NCI-H2196 (cell line): ENCODE data around the gene EEF1AKMT3.

Source experiments
- DNase-seq: peaks from one replicate; lab custom pipeline; 2025; ENCODE audit not compliant: unreplicated experiment; lab: John Stamatoyannopoulos, UW

EEF1AKMT3 gene

GRCh38 chr12:57750561-57751431, 21.6 kb upstream of the EEF1AKMT3 start:
- no peak for DNase-seq

GRCh38 chr12:57751432-57751787, 21.0 kb upstream of the EEF1AKMT3 start:
- no peak for DNase-seq

DNA sequence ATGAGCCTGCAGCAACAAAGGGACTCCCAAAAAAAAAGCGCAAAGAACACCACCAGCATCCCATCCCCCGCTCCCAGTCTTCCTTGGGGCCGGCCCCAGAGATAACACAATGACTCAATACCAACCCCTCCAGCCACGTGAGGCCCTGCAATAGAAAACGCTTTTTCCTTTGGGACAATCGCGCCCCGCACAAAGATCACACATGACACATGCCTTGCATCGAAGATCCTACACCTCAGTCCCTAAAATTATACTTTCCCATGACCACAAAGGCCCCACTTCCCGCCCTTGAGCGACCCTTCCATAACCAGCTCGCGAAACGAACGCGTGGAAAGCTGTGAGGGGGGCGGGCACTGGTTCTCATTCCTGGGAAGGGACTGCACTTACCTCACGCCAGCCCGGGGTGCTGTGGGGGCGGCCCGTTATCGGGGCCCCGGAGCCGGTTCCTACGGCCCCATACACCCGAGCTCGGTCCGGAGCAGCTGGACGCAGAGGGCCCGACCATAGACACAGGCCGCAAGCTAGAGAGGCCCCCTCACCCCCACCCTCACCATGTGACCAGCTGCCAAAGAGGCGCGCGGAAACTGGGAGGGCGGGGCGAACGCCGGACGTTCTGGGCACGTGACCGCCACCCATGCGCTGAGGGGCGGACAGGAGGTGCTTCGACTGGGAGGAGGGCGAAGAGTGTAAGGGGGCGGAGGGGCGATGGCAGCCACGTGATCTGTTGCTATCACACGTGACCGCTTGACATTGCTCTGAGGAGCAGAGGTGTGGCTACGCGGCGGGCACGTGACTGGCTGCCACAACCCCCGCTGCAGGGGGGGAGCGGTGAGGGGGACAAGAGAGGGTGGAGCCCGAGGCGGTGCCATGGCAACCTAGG, 20.4 kb upstream of the EEF1AKMT3 start, which contains the start of gene CDK4:
TSS of gene CDK4 (minus strand) at position 523 of the 880 bp plus-strand sequence. CDS start 593 bp downstream, outside the sequence.
- peak; percentile 99 for DNase-seq

DNA sequence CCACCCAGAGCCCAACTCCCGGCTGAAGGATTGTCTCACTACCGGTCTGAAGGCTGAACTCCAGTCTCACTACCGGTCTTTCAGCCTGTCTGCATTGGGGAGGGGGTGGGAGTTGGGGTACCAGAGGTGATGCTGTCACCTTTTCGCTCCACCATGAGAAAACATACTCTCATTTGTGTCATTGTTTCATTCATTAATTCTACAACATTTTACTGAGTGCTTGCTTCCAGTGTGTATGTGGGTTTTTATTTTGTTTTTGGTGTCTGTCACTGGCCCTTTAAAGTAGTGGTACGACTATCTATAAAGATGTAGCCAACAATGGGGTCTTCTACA, 19.8 kb upstream of the EEF1AKMT3 start:
- no peak for DNase-seq

GRCh38 chr12:57753756-57754337, 18.6 kb upstream of the EEF1AKMT3 start:
- no peak for DNase-seq

GRCh38 chr12:57754411-57755193, 17.8 kb upstream of the EEF1AKMT3 start, which contains the start of gene MARCHF9:
Gene MARCHF9 (plus strand): TSS chr12:57755103. CDS start chr12:57755529, 426 bp downstream.
- DNase-seq: peak; percentile 86

DNA sequence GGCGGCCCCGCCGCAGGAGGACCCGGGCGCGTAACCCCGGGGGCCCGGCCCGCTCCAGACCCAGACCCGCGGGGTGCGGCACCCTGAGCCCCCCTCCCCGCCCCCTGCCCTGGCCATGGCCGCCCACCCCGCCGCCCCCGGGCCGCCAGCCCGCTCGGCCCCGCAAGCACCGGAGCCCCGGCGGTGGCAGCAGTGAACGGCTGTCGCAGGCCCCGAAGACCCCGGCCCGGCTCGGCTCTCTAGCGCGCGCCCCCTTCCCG, 17.3 kb upstream of the EEF1AKMT3 start:
- DNase-seq: no peak

DNA sequence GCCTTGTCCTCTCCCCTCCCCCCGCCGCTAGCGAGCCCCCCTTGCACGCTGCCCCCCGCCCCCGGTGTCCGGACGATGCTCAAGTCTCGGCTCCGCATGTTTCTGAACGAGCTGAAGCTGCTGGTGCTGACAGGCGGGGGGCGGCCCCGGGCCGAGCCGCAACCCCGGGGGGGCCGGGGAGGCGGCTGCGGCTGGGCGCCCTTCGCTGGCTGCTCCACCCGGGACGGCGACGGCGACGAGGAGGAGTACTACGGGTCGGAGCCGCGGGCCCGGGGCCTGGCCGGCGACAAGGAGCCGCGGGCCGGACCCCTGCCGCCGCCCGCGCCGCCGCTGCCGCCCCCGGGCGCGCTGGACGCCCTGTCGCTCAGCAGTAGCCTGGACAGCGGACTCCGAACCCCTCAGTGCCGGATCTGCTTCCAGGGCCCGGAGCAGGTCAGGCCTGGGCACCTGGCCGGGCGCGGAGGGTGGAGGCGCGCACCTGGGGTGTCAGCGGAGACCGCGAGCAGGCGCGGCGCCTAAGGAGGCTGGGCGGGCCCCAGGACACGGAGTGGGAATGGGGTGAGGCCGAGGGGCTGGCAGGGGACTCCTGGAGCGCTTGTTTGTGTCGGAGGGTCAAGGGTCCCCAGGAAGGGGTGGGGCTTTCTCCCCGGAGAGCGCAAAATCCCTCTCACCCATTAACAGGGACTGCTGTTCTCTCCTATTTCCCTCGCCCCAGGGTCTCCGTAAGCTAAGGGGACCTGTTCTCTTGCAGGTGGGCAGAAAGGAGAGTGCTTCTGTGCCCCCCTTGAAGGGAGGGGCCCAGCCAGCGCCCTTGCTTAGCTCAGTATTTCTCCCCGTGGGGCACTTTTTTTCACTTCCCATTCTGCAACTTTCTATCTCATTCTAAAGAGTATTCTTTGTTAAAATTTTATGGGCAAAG, 16.7 kb upstream of the EEF1AKMT3 start:
- DNase-seq: no peak

- peak; percentile 30 for DNase-seq
Measured at GRCh38 chr12:57756406-57757341, 15.7 kb upstream of the EEF1AKMT3 start.

DNA sequence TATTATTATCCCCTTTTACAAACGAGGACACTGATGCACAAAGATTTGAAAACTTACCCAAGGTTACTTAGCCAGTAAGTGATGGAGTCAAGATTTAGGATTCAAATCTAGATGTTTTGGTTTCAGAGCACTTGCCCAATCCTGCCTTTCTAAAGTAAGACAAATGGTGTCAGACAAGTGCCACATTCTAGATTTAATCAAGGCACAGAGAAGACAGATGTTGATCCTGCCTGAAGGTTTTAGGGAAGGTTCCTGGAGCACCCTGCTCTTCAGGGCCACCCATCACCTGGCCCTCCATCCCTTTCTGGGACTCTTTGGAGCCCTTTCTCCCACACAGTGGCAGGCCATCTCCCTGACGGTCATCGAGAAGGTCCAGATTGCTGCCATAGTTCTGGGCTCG, 14.6 kb upstream of the EEF1AKMT3 start:
- DNase-seq: no peak

- no peak for DNase-seq
Measured at GRCh38 chr12:57758552-57759359, 13.7 kb upstream of the EEF1AKMT3 start.

DNA sequence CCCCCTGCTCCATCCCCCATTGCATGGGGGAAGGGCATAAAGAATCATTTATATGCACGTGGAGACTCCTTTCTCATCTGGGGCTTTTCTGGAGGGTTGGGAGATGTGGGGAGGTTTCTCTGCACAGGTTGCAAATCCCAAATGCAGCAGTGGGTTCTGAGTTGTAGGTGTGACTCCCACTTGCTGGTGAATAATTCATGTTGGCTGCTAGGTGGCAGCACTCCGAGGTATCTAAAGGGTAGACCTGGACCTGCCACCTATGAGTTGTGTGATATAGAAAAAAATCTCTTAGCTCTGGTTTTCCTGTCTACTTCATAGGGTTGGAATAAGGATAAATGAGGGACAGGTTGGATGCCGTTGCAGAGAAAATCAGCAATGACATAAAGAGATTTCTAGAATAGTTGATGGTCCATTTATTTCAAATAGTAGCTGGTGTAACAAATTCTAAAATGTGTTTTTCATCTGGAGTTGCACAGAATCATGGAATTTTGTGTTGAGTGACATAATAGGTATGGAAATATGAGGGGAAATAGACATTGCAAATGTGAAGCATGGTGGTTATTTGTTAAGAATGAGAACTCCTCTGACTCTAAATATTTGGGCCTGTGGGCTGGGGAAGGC, 12.9 kb upstream of the EEF1AKMT3 start:
- peak; percentile 53 for DNase-seq

- DNase-seq: no peak
Measured at GRCh38 chr12:57760347-57760982, 11.9 kb upstream of the EEF1AKMT3 start.

DNA sequence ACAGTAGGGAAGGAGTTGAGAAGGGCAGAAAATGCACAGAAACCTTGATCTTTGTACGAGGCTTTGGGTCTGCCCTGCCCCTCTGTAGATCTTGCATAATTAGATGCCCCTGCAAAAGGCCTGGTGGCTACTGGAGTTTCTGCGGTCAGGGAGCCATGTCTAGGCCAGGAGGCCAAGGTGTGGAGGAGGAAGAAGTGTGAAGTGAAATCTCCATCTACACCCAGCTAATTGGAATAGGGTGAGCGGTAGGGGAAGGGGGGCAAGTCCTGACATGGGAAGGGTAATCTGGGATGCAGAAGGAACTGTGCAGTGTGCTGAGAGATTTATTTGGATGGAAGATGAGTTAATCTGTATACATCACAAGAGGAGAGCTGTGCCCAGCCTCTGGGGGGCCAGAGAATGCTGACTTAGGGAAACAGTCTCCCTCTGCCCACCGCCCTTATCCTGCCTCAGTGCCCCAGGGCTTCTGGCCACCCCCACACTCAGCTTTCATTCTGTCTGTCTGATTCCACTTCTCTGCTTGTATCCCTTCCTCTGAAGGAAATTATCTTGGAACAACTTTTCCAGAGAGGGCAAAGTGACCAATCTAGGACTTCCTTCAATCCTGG, 10.9 kb upstream of the EEF1AKMT3 start:
- DNase-seq: no peak

DNA sequence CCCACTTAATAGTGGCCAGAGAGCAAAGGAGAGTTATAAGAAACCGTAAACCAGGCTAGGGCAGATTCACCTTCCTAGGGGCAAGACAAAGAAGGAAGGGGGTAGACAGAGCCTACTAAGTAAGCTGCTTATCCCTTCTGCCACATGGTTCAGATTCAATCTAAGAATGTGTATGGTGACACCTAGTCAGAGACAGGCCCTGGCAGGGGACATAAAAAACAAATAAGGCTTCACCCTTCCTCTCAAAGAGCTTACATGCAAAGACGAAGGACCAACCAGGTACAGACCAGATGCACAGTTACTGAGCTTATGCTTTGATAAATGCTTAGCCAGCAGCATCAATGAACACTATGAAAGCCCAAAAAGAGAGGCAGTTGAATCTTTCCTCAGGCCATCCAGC, 10.0 kb upstream of the EEF1AKMT3 start:
- no peak for DNase-seq

DNA sequence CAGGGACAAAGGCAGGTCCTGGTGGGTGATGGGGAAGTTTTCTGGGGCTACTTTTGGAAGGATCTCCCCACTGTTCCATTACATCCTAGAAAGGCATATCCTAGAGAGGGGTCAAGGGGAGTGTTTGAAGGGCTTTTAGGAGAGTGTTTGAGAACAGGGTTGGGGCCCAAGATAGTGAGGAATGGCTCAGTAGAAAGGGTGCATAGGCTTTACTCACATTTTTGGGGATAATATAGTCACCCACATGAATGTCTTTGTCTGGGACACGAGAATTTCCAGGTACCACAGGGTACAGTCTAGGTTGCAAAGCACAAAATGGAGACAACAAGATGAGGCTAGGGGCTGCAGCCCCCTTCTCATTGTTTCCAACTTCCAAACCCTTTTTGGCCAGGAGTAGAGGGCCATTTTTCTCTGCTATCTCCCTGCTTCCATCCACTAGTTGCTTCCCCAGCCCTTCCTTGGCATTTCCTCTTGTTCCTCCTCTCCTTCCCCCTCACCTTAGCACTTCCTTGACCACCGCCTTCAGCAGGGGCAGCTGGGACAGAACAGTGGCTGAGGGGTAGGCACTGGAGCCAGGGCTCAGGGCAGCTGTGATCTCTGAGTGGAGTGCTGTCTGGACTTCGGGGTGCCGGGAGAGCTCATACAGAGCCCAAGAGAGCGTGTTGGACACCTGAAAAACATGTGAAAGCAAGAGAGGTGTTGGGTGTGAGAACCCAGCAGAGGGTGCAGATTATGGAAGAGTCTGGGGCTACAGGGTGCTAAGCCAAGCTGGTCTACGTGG, 8.3 kb upstream of the EEF1AKMT3 start:
- DNase-seq: no peak
